BJ (cell line): ENCODE results near the gene PGP. TPM values are rescaled to one million over a fixed set of nuclear protein-coding genes. Genes with fewer than 3 reads are reported as not detected.

Source experiments
- CTCF ChIA-PET: fragments of 350-600 bp; formaldehyde crosslinking; extraction: SDS; loops from one replicate; lab custom pipeline; 2021; ENCODE audit warnings: antibody characterized with exemption, inconsistent platforms; lab: Yijun Ruan, JAX
- POLR2A ChIA-PET: fragments of 300-600 bp; sonication (Branson Sonifier 250); formaldehyde crosslinking; extraction: SDS; loops from one replicate; lab custom pipeline; 2021; ENCODE audit warnings: antibody characterized with exemption; lab: Charles Lee
- DNase-seq: peaks from one replicate; pipeline ENCODE4 v3.0.0-alpha.2; 2011; ENCODE audit warnings: low read depth
- H3K27me3 ChIP-seq: 2 replicates; pipeline ENCODE4 v1.6.0; 2011; ENCODE audit warnings: low read length; ENCODE audit not compliant: control insufficient read depth, insufficient read depth
- H3K36me3 ChIP-seq: 2 replicates; pipeline ENCODE4 v1.5.1; 2011; ENCODE audit warnings: low read length; ENCODE audit not compliant: control insufficient read depth, insufficient read depth
- H3K4me3 ChIP-seq: 2 replicates; pipeline ENCODE4 v1.5.1; 2011; ENCODE audit warnings: low read depth, mild to moderate bottlenecking, control low read depth, low read length
- CTCF ChIP-seq: IDR thresholded peaks from 2 replicates; pipeline ENCODE4 v1.5.1; 2011; ENCODE audit warnings: low read depth, mild to moderate bottlenecking, control low read depth, inconsistent platforms, low read length, moderate library complexity; ENCODE audit not compliant: insufficient read depth
- polyA plus RNA-seq: library from polyadenylated mRNA; depleted of rRNA; stranded (reverse); fragments of >200 nt; gene quantifications from 2 replicates; pipeline ENCODE4 v1.2.3, GENCODE V29; 2011

PGP gene
- polyA plus RNA-seq, 1 experiment, result 7.7 TPM

DNA sequence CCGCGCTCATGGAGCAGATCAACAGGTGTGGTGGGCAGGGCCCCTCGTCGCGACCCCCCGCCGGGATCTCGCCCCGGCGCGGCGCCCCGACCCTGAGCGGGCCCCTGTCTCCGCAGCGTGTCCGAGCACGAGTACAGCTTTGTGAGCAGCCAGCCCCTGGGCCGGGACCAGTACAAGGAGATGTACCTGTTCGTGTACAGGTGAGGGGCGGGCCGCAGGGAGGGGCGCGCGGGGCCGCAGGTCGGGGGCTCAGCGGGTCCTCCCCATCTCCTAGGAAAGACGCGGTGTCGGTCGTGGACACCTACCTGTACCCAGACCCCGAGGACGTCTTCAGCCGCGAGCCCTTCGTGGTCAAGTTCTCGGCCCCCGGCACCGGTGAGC, 22.5 kb upstream of the PGP start:
- peaks cover 25% of the 10 kb centered on the region for H3K36me3 ChIP-seq
- POLR2A ChIA-PET, result no interaction called here
- no peaks in the 10 kb centered on the region for H3K27me3 ChIP-seq
- DNase-seq, result no peak
- CTCF ChIA-PET, result no interaction called here
- TF ChIP-seq CTCF, result no peak
- no peak overlapping the region for H3K4me3 ChIP-seq

DNA sequence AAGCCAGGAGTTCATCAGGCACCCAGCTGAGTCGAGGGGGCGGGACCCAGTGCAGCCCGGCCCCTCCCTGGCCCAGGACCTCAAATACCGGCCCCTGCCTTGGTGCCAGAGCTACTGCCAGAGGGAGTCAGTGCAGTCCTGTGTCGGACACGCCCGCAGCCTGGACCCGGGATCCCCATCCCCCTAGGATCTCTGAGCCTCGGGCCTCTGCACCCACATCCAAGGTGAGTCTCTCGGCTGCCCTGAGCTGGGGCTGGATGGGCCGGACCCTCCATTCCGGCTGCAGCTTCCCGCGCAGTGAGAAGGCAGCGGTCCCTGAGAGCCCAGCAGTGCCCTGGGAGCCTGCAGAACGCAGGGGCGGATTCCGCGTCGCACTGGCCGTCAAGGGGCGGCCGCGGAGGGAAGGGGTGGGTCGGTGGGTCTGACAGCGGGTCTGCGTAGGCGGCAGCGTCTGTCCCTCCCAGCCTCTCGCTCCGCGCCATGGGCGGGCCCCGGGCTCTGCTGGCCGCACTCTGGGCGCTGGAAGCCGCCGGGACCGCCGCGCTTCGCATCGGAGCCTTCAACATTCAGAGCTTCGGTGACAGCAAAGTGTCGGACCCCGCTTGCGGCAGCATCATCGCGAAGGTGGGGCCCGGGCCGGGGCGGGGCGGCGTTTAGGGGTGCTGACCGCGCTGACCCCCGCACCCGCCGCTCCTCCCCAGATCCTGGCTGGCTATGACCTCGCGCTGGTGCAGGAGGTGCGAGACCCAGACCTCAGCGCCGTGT, 21.9 kb upstream of the PGP start, which contains the start of gene DNASE1L2:
TSS of gene DNASE1L2 (plus strand) at position 108 of the 765 bp plus-strand sequence. CDS start at position 481, 373 bp downstream.
- no peak for TF ChIP-seq CTCF
- Histone ChIP-seq H3K27me3 (no peaks in the 10 kb centered on the region), H3K36me3 (peaks cover 30% of the 10 kb centered on the region), H3K4me3 (no peak within 1 kb of the TSS; the same call in 1 of the 2 replicates)
- CTCF ChIA-PET, result no interaction called here
- POLR2A ChIA-PET, result interaction anchor here (0.6 kb wide), 1 partner anchor 232 kb away, joined by 4 read pairs; no protein-coding TSS in a partner anchor
- DNase-seq, result no peak

- ChIA-PET CTCF (no interaction called here), POLR2A (interaction anchor here (0.6 kb wide), 1 partner anchor 233 kb away, joined by 4 read pairs; no protein-coding TSS in a partner anchor)
- Histone ChIP-seq H3K27me3 (no peaks in the 10 kb centered on the region), H3K36me3 (peaks cover 33% of the 10 kb centered on the region), H3K4me3 (no peak overlapping the region)
- DNase-seq, result no peak
- TF ChIP-seq CTCF, result no peak
Measured at GRCh38 chr16:2235695-2236336, 21.2 kb upstream of the PGP start.

- TF ChIP-seq CTCF, result no peak
- no peak for DNase-seq
- Histone ChIP-seq H3K4me3 (no peak overlapping the region), H3K27me3 (no peaks in the 10 kb centered on the region), H3K36me3 (peaks cover 33% of the 10 kb centered on the region)
- ChIA-PET POLR2A (no interaction called here), CTCF (no interaction called here)
Measured at GRCh38 chr16:2235234-2235651, 20.6 kb upstream of the PGP start.

DNA sequence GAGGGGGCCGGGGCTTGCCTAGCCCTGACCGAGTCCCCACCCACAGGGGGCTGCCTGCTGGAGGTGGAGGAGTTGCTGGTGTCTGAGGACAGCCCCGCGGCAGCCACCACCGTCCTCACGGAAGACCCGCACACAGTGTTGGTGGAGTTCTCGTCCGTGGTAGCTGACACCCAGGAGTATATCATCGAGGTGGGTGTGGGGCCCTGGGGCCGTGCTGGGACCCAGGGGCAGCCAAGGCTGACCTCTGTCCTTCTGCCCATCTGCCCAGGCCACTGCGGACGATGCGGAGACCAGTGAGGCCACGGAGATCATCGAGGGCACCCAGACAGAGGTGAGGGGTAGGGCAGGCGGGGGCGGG, 20.2 kb upstream of the PGP start:
- CTCF ChIA-PET, result no interaction called here
- TF ChIP-seq CTCF, result no peak
- POLR2A ChIA-PET, result no interaction called here
- no peak for DNase-seq
- no peaks in the 10 kb centered on the region for H3K27me3 ChIP-seq
- peaks cover 33% of the 10 kb centered on the region for H3K36me3 ChIP-seq
- H3K4me3 ChIP-seq, result no peak overlapping the region
